Kidney glomerular epithelial cell (primary cell): ENCODE data around the gene AKIRIN1.
"Not testable (repeated sequence)": the region's sequence is repeated elsewhere in the genome, so short reads cannot be mapped to it uniquely, and the experiment has no call there.

Experiments used
- DNase-seq: peaks from one replicate; lab custom pipeline; 2025; lab: John Stamatoyannopoulos, UW

AKIRIN1 gene

GRCh38 chr1:38990738-38991637 is at the start of gene AKIRIN1:
Gene AKIRIN1, plus strand, starts transcription at chr1:38991276. Its CDS starts 105 bp downstream, at chr1:38991381.
- peak; percentile 88 for DNase-seq

- DNase-seq = peak; percentile 38
Observed at GRCh38 chr1:38941527-38942019, 49.5 kb upstream of the AKIRIN1 start, which contains the start of gene RHBDL2. Gene RHBDL2, minus strand, starts transcription at chr1:38941830. Its CDS starts 22,618 bp downstream, at chr1:38919212.

- DNase-seq = no peak
Observed at GRCh38 chr1:38942664-38943428, 48.2 kb upstream of the AKIRIN1 start.

- DNase-seq = no peak
Observed at GRCh38 chr1:38944547-38944946, 46.5 kb upstream of the AKIRIN1 start.

GRCh38 chr1:38950553-38950952 is 40.5 kb upstream of the AKIRIN1 start:
- no peak for DNase-seq

- DNase-seq = no peak
Observed at GRCh38 chr1:38953433-38953860, 37.6 kb upstream of the AKIRIN1 start.

- no peak for DNase-seq
Observed at GRCh38 chr1:38958967-38959366, 32.1 kb upstream of the AKIRIN1 start.

GRCh38 chr1:38962113-38962512 is 29.0 kb upstream of the AKIRIN1 start:
- no peak for DNase-seq

- DNase-seq = no peak
Observed at GRCh38 chr1:38962560-38962959, 28.5 kb upstream of the AKIRIN1 start.

- DNase-seq = no peak
Observed at GRCh38 chr1:38964140-38964548, 26.9 kb upstream of the AKIRIN1 start.

GRCh38 chr1:38973145-38973544 is 17.9 kb upstream of the AKIRIN1 start:
- DNase-seq = not testable (repeated sequence)

GRCh38 chr1:38973659-38974437 is 17.2 kb upstream of the AKIRIN1 start:
- DNase-seq = no peak

GRCh38 chr1:38977399-38978244 is 13.5 kb upstream of the AKIRIN1 start:
- DNase-seq = not testable (repeated sequence)

GRCh38 chr1:38978245-38978542 is 12.9 kb upstream of the AKIRIN1 start:
- not testable (repeated sequence) for DNase-seq

GRCh38 chr1:38979380-38979779 is 11.7 kb upstream of the AKIRIN1 start:
- DNase-seq = not testable (repeated sequence)

- no peak for DNase-seq
Observed at GRCh38 chr1:38989979-38990378, 1.1 kb upstream of the AKIRIN1 start.

GRCh38 chr1:38990386-38990737 is 714 bp upstream of the AKIRIN1 start:
- no peak for DNase-seq

GRCh38 chr1:38991638-38992411 is 749 bp downstream of the AKIRIN1 start:
- DNase-seq = no peak

- no peak for DNase-seq
Observed at GRCh38 chr1:38992412-38993111, 1.5 kb downstream of the AKIRIN1 start.

GRCh38 chr1:38994196-38994595 is 3.1 kb downstream of the AKIRIN1 start:
- no peak for DNase-seq
